Neural progenitor cell (in vitro differentiated cells): ENCODE data around the gene PSORS1C2. TPM values are rescaled to one million over a fixed set of nuclear protein-coding genes. Genes with fewer than 3 reads are reported as not detected.

Source experiments
- DNase-seq: peaks from one replicate; pipeline ENCODE4 v3.0.0-alpha.2; 2016; ENCODE audit warnings: low spot score
- H2AFZ ChIP-seq: fragments of 200-600 bp; sonication (generic); replicated peaks from 2 replicates; pipeline ENCODE4 v1.6.1; 2016; ENCODE audit warnings: antibody characterized with exemption
- H3F3A ChIP-seq: fragments of 200-600 bp; sonication (generic); 2 replicates; pipeline ENCODE4 v1.6.1; 2016; ENCODE audit warnings: antibody characterized with exemption, low read depth
- H3K27ac ChIP-seq: fragments of 200-600 bp; sonication (generic); 2 replicates; pipeline ENCODE4 v1.5.1; 2016; ENCODE audit warnings: mild to moderate bottlenecking
- H3K27me3 ChIP-seq: fragments of 200-600 bp; sonication (generic); 2 replicates; pipeline ENCODE4 v1.6.1; 2016; ENCODE audit warnings: mild to moderate bottlenecking, moderate library complexity
- H3K36me3 ChIP-seq: fragments of 200-600 bp; sonication (generic); 2 replicates; pipeline ENCODE4 v1.5.1; 2016
- H3K4me1 ChIP-seq: fragments of 200-600 bp; sonication (generic); 2 replicates; pipeline ENCODE4 v1.6.1; 2016; ENCODE audit warnings: mixed run types
- H3K4me2 ChIP-seq: fragments of 200-600 bp; sonication (generic); 2 replicates; pipeline ENCODE4 v1.6.1; 2016
- H3K4me3 ChIP-seq: fragments of 200-600 bp; sonication (generic); 2 replicates; pipeline ENCODE4 v1.5.1; 2016
- H3K79me2 ChIP-seq: fragments of 200-600 bp; sonication (generic); 2 replicates; pipeline ENCODE4 v1.6.1; 2016; ENCODE audit warnings: low read depth
- H3K9ac ChIP-seq: fragments of 200-600 bp; sonication (generic); 2 replicates; pipeline ENCODE4 v1.6.1; 2016
- H3K9me3 ChIP-seq: fragments of 200-600 bp; sonication (generic); 2 replicates; pipeline ENCODE4 v1.5.1; 2016; ENCODE audit warnings: low read depth
- H4K20me1 ChIP-seq: fragments of 200-600 bp; sonication (generic); 2 replicates; pipeline ENCODE4 v1.6.1; 2016; ENCODE audit warnings: low read depth
- H3K27ac Mint-ChIP-seq: 3 replicates; pipeline ENCODE4 v1.8.0; 2021; ENCODE audit warnings: mixed read lengths
- H3K27me3 Mint-ChIP-seq: 2 replicates; pipeline ENCODE4 v1.8.0; 2022; ENCODE audit warnings: low read depth, mild to moderate bottlenecking, inconsistent platforms, moderate library complexity, mixed read lengths; ENCODE audit not compliant: insufficient read depth
- H3K36me3 Mint-ChIP-seq: 3 replicates; pipeline ENCODE4 v1.8.0; 2021; ENCODE audit warnings: mixed read lengths
- H3K4me1 Mint-ChIP-seq: 3 replicates; pipeline ENCODE4 v1.8.0; 2021; ENCODE audit warnings: mixed read lengths
- H3K4me3 Mint-ChIP-seq: 3 replicates; pipeline ENCODE4 v1.8.0; 2021; ENCODE audit warnings: mild to moderate bottlenecking, moderate library complexity, mixed read lengths
- H3K9me3 Mint-ChIP-seq: 3 replicates; pipeline ENCODE4 v1.8.0; 2020; ENCODE audit warnings: mixed read lengths
- CTCF ChIP-seq: fragments of 200-600 bp; sonication (generic); IDR thresholded peaks from 2 replicates; pipeline ENCODE4 v1.5.1; 2017; ENCODE audit warnings: antibody characterized with exemption, mild to moderate bottlenecking
- EZH2 ChIP-seq: fragments of 200-600 bp; sonication (generic); IDR thresholded peaks from 2 replicates; pipeline ENCODE4 v1.6.1; 2017; ENCODE audit warnings: antibody characterized with exemption, mild to moderate bottlenecking, moderate library complexity
- EZH2phosphoT487 ChIP-seq: fragments of 200-600 bp; sonication (generic); IDR thresholded peaks from 2 replicates; pipeline ENCODE4 v1.6.1; 2017; ENCODE audit warnings: antibody characterized with exemption
- total RNA-seq: library from RNA; depleted of rRNA; stranded (reverse); fragments of >200 nt; gene quantifications from 2 replicates; pipeline ENCODE4 v1.2.3, GENCODE V29; 2015; ENCODE audit warnings: low replicate concordance

Gene PSORS1C2
- total RNA-seq, 1 donor from 2014 or later: not detected

DNA sequence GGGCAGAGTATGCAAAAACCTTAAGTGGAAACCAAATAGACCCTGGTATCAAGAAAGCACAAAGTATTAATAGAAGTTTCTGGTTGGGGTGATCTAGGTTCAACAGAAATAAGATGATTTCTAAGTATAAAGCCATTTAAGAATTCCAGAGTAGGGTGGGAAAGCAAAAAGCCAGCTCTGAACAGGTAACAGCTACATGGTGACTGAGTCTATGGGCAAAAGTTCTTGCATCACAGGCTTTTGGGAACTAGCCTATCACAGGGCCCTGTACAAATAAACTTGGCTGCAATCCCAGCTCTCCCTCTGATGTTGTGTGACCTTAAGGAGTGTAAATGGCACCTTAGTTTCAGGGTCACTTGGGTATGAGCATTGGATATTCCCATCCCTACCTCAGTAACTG is 25.1 kb upstream of the PSORS1C2 start:
- H3K4me3 ChIP-seq: no peak overlapping the region
- no peaks in the 10 kb centered on the region for H3K79me2 ChIP-seq
- H3K4me1 Mint-ChIP-seq: peaks cover 9% of the 10 kb centered on the region
- H3K36me3 ChIP-seq: no peaks in the 10 kb centered on the region
- H3K4me3 Mint-ChIP-seq: no peak overlapping the region
- TF ChIP-seq EZH2phosphoT487: no peak
- no peak for TF ChIP-seq EZH2
- TF ChIP-seq CTCF: no peak
- no peak overlapping the region for H3K27ac ChIP-seq
- H3K9me3 ChIP-seq: no peaks in the 10 kb centered on the region
- no peak for DNase-seq
- no peak overlapping the region for H3K4me2 ChIP-seq
- H3K27me3 Mint-ChIP-seq: peaks cover 7% of the 10 kb centered on the region
- H3K4me1 ChIP-seq: peaks cover 3% of the 10 kb centered on the region
- H3K27ac Mint-ChIP-seq: no peak overlapping the region
- peaks cover 6% of the 10 kb centered on the region for H3K36me3 Mint-ChIP-seq
- peaks cover 22% of the 10 kb centered on the region for H3K27me3 ChIP-seq
- no peaks in the 10 kb centered on the region for H4K20me1 ChIP-seq
- no peak overlapping the region for H2AFZ ChIP-seq
- H3K9me3 Mint-ChIP-seq: no peaks in the 10 kb centered on the region
- H3K9ac ChIP-seq: no peak overlapping the region
- peaks cover 9% of the 10 kb centered on the region for H3F3A ChIP-seq

DNA sequence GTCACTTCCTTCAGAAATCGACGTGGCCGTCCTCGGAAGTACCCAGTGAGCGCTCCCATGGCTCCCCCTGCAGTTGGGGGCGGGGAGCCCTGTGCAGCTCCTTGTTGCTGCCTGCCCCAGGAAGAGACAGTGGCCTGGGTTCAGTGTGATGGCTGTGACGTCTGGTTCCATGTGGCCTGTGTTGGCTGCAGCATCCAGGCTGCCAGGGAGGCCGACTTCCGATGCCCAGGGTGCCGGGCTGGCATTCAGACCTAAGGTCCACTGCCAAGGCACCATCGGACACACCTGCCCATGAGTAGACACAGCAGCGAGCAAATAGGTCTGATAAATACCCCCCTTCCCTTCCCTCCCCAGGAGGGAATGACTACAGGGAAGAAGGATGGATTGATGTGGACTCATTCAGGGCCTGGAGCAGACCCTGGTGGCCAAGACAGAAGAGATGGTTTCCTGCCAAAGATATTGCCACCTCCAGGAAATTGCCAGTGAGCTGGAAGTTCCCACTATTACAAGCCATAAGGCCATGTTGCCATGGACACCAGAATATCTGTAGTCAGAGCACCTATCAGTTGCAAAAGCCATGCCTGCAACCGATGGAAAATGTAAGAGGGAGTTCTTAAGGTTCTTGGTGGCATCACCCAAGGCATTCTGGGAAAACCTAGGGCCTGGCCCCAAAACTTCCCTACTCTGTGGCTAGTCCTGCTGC is 23.7 kb upstream of the PSORS1C2 start:
- no peaks in the 10 kb centered on the region for H4K20me1 ChIP-seq
- no peak overlapping the region for H3K4me2 ChIP-seq
- H3K4me3 Mint-ChIP-seq: no peak overlapping the region
- peaks cover 4% of the 10 kb centered on the region for H3K27me3 Mint-ChIP-seq
- peaks cover 15% of the 10 kb centered on the region for H3K4me1 Mint-ChIP-seq
- no peak overlapping the region for H2AFZ ChIP-seq
- peaks cover 14% of the 10 kb centered on the region for H3F3A ChIP-seq
- H3K36me3 Mint-ChIP-seq: peaks cover 6% of the 10 kb centered on the region
- DNase-seq: no peak
- no peak for TF ChIP-seq EZH2phosphoT487
- TF ChIP-seq CTCF: no peak
- TF ChIP-seq EZH2: no peak
- no peaks in the 10 kb centered on the region for H3K9me3 ChIP-seq
- peaks cover 12% of the 10 kb centered on the region for H3K27me3 ChIP-seq
- no peaks in the 10 kb centered on the region for H3K79me2 ChIP-seq
- H3K9me3 Mint-ChIP-seq: no peaks in the 10 kb centered on the region
- no peak overlapping the region for H3K27ac Mint-ChIP-seq
- H3K27ac ChIP-seq: no peak overlapping the region
- H3K4me3 ChIP-seq: no peak overlapping the region
- no peak overlapping the region for H3K9ac ChIP-seq
- H3K36me3 ChIP-seq: no peaks in the 10 kb centered on the region
- H3K4me1 ChIP-seq: peaks cover 3% of the 10 kb centered on the region

- H3K4me1 Mint-ChIP-seq: peaks cover 23% of the 10 kb centered on the region
- no peak overlapping the region for H3K27ac Mint-ChIP-seq
- H3K9me3 Mint-ChIP-seq: no peaks in the 10 kb centered on the region
- Histone ChIP-seq H4K20me1 (no peaks in the 10 kb centered on the region), H3K9me3 (no peaks in the 10 kb centered on the region), H3K4me3 (no peak overlapping the region), H3K9ac (no peak overlapping the region), H3K27me3 (peaks cover 12% of the 10 kb centered on the region), H3K79me2 (peaks cover 10% of the 10 kb centered on the region), H3K4me2 (no peak overlapping the region), H2AFZ (no peak overlapping the region), H3K27ac (no peak overlapping the region), H3K36me3 (no peaks in the 10 kb centered on the region), H3K4me1 (peaks cover 10% of the 10 kb centered on the region), H3F3A (peaks cover 14% of the 10 kb centered on the region)
- DNase-seq: no peak
- peaks cover 6% of the 10 kb centered on the region for H3K36me3 Mint-ChIP-seq
- peaks cover 4% of the 10 kb centered on the region for H3K27me3 Mint-ChIP-seq
- TF ChIP-seq CTCF (no peak), EZH2phosphoT487 (no peak), EZH2 (no peak)
- no peak overlapping the region for H3K4me3 Mint-ChIP-seq
These were observed 22.6 kb upstream of the PSORS1C2 start for GRCh38 chr6:31161216-31162126.
